NCI-H146 treated with DMSO at 0.1 percent for 48 hours (cell line): Measurements from ENCODE around the gene CTNNA3.

Source experiments
- DNase-seq: peaks from one replicate; lab custom pipeline; 2025; ENCODE audit not compliant: unreplicated experiment; lab: John Stamatoyannopoulos, UW

The CTNNA3 gene

GRCh38 chr10:66586897-66587679 is 1108.9 kb downstream of the CTNNA3 start:
- no peak for DNase-seq

- no peak for DNase-seq
Observed at GRCh38 chr10:66586073-66586472, 1109.9 kb downstream of the CTNNA3 start.

DNA sequence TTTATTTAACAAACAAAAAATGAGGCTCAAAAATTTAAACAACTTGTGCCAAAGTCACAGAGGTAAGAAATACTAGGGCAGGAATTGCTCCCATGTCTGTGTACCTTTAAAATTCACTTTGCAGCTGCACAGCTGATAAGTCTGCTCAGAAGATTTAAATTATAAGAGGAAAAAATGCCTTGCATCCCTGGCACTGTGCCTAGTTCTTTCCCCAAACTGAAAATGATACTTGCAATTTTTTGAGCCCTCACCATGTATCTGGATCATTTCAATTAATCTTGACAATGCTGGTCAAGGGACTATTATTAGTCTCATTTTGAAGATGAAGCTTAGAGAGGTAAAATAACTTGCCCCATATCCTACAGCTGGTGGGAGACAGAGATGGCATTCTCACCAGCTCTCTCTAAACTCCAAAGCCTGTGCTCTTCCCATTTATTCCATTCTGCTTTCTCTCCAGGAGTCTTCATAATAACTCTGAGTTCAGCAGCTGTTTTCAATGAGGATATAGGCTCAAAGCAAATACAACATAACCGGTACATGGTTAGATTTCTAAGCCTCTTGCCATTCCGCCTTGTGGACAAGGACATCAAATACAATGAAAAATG is 1120.6 kb downstream of the CTNNA3 start:
- DNase-seq = no peak

- no peak for DNase-seq
Observed at GRCh38 chr10:66572700-66573099, 1123.3 kb downstream of the CTNNA3 start.

DNA sequence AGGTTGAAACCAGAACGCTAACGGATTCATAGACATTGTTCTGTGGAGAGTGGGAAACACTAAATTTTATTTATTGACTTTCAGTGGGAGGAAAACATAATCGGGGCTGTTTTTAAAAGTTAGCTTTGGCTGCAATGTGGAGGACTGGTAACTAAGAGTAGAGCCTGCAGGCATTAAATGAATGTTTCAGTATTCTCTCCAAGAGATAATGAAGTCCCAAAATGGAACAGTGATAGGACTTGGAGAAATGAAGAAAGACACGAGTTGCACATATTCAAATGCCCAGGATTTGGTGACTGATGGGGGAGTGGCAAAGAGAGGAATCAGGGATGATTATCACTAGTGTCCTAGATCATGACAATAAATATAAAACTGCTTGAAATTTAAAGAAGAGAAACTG is 1130.0 kb downstream of the CTNNA3 start:
- no peak for DNase-seq

- no peak for DNase-seq
Observed at GRCh38 chr10:66564287-66564686, 1131.7 kb downstream of the CTNNA3 start.

GRCh38 chr10:66555061-66555460 is 1140.9 kb downstream of the CTNNA3 start:
- DNase-seq = no peak

DNA sequence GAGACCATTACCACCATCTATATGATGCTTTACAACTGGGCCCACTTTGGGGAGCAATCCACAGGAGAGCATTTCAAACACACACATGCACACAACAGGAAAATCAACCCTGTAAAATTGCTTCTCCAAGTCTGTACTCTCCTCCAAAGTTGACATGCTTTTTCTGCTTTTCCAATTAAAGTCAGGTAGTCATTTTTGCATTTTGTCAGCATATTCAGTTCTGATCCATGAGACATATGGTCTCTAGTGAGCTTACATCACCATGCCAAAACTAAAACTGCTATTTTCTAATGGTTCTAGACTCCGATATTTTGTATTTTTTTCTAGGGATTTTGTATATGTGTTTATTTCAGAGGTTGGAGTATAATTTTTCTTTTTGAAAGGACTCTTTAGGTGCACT is 1143.7 kb downstream of the CTNNA3 start:
- no peak for DNase-seq

- DNase-seq = no peak
Observed at GRCh38 chr10:66550351-66550750, 1145.6 kb downstream of the CTNNA3 start.

GRCh38 chr10:66538908-66539307 is 1157.1 kb downstream of the CTNNA3 start:
- no peak for DNase-seq

GRCh38 chr10:66538371-66538770 is 1157.6 kb downstream of the CTNNA3 start:
- DNase-seq = no peak

DNA sequence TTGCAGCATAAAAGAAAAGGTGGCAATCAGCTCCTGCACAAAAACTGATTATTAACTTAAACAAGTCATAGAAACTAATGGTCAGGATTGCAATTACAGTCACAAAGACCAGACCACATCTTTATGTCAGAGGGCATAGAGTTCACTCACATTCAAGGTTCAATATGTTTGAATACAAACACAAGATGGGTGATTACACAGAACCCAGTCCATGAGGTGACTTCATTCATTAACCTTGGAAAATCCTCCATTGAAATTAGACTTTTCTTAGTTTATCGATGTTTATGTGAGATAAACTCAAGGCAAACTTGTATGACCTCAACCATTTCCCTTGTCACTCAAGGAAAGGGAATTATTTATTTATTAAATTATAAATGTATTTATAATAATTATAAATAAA is 1158.8 kb downstream of the CTNNA3 start:
- DNase-seq = no peak

GRCh38 chr10:66535439-66535838 is 1160.6 kb downstream of the CTNNA3 start:
- no peak for DNase-seq

DNA sequence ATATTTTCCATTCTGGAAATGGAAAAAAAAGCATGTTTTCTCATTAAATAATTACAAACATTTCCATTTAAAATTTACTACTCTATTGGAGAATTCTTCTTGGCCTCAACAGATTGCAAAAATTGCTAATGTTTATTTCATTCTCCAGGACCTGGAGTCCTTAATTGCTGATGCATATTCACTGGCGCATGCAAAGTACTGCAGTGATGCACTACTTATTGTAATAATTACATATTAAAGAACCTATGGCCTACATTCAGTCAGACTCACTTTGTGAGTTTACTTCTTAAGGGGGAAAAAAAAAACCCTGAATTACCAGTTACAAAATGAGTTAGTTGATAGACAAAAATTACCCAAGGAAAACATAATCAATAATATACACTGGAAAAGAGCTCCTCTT is 1161.1 kb downstream of the CTNNA3 start:
- no peak for DNase-seq

DNA sequence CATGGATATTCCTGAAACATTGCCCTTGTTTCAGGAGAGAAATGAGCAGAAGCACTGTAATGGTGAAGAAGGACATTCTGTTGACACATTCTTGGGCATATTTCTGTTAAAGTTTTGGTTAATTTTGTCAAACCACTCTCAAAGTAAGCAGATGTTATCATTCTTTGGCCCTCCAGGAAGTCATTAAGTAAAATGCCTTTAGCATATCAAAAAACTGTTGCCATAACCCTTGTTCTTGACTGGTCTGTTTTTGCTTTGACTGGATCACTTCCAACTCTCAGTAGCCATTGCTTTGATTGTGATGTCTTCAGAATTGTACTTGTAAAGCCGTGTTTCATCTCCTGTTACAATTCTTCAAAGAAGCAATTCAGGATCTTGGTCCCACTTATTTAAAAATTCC is 1174.5 kb downstream of the CTNNA3 start:
- no peak for DNase-seq

GRCh38 chr10:66519616-66520015 is 1176.4 kb downstream of the CTNNA3 start:
- DNase-seq = no peak

DNA sequence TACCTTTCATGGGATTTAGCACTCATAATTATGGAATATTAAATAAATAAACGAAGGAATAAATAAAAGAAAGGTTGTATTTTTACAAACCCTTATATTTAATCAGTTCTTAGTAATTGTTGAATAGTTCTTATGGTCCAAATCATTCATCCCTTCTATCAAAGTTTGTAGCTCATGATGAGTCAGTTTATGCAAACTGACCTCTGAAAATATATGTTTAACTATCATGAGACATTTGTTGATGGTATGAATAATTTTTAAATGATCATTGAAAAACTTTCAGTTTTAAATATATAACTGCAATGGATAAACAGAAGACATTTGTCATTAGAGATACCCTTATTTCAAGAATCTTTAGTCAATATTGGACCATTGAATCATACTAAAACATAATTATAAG is 1181.3 kb downstream of the CTNNA3 start:
- no peak for DNase-seq

GRCh38 chr10:66513504-66513903 is 1182.5 kb downstream of the CTNNA3 start:
- no peak for DNase-seq

DNA sequence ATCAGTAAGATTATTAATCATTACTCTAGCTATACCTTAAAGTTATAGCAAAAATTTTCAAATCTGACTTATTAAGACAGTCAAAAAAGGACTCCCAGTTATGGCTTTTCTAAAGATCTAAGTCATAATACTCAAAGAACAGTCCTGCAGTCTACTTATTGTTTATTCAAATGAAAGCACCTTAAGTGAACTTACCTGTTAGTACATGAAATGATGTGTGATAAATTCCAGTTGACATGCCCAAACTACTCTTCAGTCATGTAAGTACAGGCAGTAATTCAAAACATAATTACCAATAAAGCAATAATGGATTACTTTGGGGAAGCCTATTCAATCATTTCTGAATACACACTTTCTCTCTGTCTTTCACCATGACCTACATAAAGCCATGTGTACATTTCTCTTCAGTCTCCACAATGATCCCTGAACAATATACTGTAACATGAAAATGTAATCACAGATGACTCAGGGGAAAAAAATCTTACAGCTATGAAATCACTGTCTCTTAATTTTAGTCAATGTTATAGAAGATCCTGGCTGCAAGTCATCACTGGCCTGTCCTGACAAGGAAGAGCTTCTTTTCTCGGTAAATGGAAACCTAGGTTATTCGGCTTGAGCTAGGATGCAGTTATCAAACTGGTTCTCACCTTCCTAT is 1190.9 kb downstream of the CTNNA3 start:
- no peak for DNase-seq

DNA sequence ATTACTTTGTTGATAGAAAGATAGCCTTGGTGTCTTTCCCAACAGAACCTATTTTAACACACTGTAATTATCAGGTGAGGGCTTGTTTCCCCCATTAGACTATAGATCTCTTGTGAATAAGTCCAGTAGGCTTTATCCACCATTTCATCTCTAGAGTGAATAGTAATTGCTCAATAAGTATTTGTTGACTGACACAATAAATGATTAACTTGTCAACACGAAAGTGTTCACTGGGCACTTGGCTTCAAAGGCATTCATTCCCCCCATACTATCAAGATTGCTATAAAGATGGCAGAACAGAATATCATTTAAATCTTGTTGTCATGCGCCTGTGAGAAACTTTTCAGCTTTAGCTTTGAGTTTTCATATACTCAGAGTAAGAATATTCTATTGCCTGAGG is 1194.6 kb downstream of the CTNNA3 start:
- no peak for DNase-seq

DNA sequence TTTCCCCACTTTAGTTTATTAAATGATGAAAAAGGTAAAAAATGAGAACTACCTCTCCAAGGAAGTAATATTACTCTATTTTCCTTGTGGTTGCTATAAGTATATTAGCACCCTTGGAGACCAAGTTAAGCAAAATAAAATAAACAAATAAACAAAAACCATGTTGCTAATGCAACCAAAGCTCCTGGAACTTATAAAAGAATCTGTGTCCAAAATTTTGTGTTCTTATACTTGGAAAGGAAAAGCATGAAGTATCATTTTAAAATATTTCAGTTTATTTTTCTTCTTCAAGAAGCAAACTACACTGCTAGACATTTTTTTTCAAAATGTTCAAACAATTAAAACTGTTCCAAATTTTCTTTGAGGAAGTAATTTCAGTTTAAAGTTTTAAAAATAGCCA is 1212.0 kb downstream of the CTNNA3 start:
- no peak for DNase-seq

- no peak for DNase-seq
Observed at GRCh38 chr10:66472156-66472555, 1223.8 kb downstream of the CTNNA3 start.
